ENCODE measurements around the gene TWNK.

DNA sequence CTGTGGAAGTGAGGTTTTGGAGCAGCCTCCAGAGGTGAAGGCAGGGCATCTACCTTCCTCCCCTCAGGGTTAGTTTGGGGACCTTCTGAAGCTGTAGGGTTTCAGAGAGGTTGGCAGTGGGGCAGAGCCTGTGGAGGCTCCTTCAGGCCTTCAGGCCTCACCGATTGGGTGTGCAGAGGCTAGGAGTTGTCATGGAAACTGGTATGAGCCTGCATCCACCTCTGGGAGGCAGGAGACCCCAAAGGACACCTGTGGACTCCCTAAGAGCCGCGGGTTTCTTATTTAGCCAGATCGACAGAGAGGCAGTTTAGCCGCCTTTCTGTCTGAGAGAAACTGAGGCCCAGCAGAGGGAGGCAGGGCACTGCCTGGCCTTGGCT is 14.3 kb downstream of the TWNK start:
- TF ChIP-seq, protein P1, sequence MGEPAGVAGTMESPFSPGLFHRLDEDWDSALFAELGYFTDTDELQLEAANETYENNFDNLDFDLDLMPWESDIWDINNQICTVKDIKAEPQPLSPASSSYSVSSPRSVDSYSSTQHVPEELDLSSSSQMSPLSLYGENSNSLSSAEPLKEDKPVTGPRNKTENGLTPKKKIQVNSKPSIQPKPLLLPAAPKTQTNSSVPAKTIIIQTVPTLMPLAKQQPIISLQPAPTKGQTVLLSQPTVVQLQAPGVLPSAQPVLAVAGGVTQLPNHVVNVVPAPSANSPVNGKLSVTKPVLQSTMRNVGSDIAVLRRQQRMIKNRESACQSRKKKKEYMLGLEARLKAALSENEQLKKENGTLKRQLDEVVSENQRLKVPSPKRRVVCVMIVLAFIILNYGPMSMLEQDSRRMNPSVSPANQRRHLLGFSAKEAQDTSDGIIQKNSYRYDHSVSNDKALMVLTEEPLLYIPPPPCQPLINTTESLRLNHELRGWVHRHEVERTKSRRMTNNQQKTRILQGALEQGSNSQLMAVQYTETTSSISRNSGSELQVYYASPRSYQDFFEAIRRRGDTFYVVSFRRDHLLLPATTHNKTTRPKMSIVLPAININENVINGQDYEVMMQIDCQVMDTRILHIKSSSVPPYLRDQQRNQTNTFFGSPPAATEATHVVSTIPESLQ (CRISPR knock-in tag; IDR thresholded peaks at IDR 0.05): no peak
- TF ChIP-seq, protein P2, sequence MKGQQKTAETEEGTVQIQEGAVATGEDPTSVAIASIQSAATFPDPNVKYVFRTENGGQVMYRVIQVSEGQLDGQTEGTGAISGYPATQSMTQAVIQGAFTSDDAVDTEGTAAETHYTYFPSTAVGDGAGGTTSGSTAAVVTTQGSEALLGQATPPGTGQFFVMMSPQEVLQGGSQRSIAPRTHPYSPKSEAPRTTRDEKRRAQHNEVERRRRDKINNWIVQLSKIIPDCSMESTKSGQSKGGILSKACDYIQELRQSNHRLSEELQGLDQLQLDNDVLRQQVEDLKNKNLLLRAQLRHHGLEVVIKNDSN (CRISPR knock-in tag; IDR thresholded peaks at IDR 0.05): no peak
- TF ChIP-seq FOSL1 (tag; conservative IDR thresholded peaks at IDR 0.05) (no peak), SREBF2 (CRISPR knock-in tag; IDR thresholded peaks at IDR 0.05) (no peak), FUS (optimal IDR thresholded peaks at IDR 0.05; ENCODE audit: low read depth, low read length) (no peak), ZNF408 (CRISPR knock-in tag; IDR thresholded peaks at IDR 0.05; ENCODE audit: low read depth) (no peak), POLR2B (IDR thresholded peaks at IDR 0.05; ENCODE audit: low read depth, partially characterized antibody) (no peak), POLR2A (conservative IDR thresholded peaks at IDR 0.05) (no peak)
- TF ChIP-seq, protein P3, sequence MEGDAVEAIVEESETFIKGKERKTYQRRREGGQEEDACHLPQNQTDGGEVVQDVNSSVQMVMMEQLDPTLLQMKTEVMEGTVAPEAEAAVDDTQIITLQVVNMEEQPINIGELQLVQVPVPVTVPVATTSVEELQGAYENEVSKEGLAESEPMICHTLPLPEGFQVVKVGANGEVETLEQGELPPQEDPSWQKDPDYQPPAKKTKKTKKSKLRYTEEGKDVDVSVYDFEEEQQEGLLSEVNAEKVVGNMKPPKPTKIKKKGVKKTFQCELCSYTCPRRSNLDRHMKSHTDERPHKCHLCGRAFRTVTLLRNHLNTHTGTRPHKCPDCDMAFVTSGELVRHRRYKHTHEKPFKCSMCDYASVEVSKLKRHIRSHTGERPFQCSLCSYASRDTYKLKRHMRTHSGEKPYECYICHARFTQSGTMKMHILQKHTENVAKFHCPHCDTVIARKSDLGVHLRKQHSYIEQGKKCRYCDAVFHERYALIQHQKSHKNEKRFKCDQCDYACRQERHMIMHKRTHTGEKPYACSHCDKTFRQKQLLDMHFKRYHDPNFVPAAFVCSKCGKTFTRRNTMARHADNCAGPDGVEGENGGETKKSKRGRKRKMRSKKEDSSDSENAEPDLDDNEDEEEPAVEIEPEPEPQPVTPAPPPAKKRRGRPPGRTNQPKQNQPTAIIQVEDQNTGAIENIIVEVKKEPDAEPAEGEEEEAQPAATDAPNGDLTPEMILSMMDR (IDR thresholded peaks at IDR 0.05 in 2 of 3, conservative IDR thresholded peaks at IDR 0.05 in 1 of 3; ENCODE audit: insufficient read depth in 2 of 3, low read depth in 1 of 3, low read length in 3 of 3): no peak

Measured in K562 (cell line).